AG04450 (cell line): Measurements from ENCODE around the gene FRMPD4. TPM values are rescaled to one million over a fixed set of nuclear protein-coding genes. Genes with fewer than 3 reads are reported as not detected.
A peak's percentile ranks its signal among the peaks of the same experiment; 100 is the strongest.

Source experiments
- CTCF ChIA-PET: fragments of 300-600, 350-600 bp; formaldehyde crosslinking; extraction: SDS; loops from one replicate; lab custom pipeline; 2022; ENCODE audit warnings: antibody characterized with exemption, inconsistent platforms; lab: Charles Lee
- POLR2A ChIA-PET: fragments of 350-600 bp; formaldehyde crosslinking; extraction: SDS; loops from one replicate; lab custom pipeline; 2021; ENCODE audit warnings: antibody characterized with exemption, inconsistent platforms; lab: Yijun Ruan, JAX
- DNase-seq: peaks from one replicate; pipeline ENCODE4 v3.0.0-alpha.2; 2011; ENCODE audit warnings: low read depth, low spot score
- H3K27ac ChIP-seq: one replicate; pipeline ENCODE4 v1.5.1; 2012; ENCODE audit warnings: low read depth, low read length, control low read depth
- H3K27me3 ChIP-seq: one replicate; pipeline ENCODE4 v1.6.0; 2012; ENCODE audit warnings: low read length; ENCODE audit not compliant: control insufficient read depth, insufficient read depth
- H3K4me3 ChIP-seq: 2 replicates; pipeline ENCODE4 v1.5.1; 2011; ENCODE audit warnings: mild to moderate bottlenecking, low read depth, low read length, control low read depth
- H3K9me3 ChIP-seq: 2 replicates; pipeline ENCODE4 v1.5.1; 2012; ENCODE audit warnings: low read length; ENCODE audit not compliant: control insufficient read depth, insufficient read depth
- polyA plus RNA-seq: library from polyadenylated mRNA; depleted of rRNA; stranded (reverse); fragments of >200 nt; gene quantifications from 2 replicates; pipeline ENCODE4 v1.2.3, GENCODE V29; 2011
- TF ChIP-seq, protein P1 (sequence below): IDR thresholded peaks from 2 replicates; pipeline ENCODE4 v1.5.1; 2011; ENCODE audit warnings: low read depth, low read length, control low read depth, inconsistent platforms

FRMPD4 gene
- polyA plus RNA-seq, 1 experiment = 2.7 TPM

DNA sequence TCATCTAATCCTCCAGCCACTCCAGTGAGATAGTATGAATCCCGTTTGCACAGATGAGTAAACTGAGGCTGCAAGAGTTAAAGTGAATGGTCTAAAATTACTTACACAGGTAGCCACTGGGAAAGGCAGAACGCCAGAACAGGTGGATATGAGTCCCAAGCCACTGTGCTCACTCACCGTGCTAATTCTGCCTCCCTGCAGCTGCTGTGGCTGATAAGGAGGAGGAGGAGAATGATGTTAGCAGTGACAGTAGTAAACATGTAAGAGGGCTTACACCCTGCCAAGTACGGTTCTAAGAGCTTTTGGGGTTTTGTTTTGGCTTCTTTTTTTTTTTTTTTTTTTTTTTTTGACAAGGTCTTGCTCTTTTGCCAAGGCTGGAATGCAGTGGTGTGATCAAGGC is 562.5 kb downstream of the FRMPD4 start:
- Histone ChIP-seq H3K27me3 (no peaks in the 10 kb centered on the region), H3K27ac (no peak overlapping the region), H3K9me3 (no peaks in the 10 kb centered on the region), H3K4me3 (no peak overlapping the region)
- DNase-seq = no peak
- ChIA-PET CTCF (interaction anchor here (0.7 to 1.9 kb wide), 10 partner anchors 11 to 914 kb away, joined by 3 to 16 read pairs (median 4); no protein-coding TSS in a partner anchor), POLR2A (no interaction called here)
- TF ChIP-seq, protein P1, sequence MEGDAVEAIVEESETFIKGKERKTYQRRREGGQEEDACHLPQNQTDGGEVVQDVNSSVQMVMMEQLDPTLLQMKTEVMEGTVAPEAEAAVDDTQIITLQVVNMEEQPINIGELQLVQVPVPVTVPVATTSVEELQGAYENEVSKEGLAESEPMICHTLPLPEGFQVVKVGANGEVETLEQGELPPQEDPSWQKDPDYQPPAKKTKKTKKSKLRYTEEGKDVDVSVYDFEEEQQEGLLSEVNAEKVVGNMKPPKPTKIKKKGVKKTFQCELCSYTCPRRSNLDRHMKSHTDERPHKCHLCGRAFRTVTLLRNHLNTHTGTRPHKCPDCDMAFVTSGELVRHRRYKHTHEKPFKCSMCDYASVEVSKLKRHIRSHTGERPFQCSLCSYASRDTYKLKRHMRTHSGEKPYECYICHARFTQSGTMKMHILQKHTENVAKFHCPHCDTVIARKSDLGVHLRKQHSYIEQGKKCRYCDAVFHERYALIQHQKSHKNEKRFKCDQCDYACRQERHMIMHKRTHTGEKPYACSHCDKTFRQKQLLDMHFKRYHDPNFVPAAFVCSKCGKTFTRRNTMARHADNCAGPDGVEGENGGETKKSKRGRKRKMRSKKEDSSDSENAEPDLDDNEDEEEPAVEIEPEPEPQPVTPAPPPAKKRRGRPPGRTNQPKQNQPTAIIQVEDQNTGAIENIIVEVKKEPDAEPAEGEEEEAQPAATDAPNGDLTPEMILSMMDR = no peak

DNA sequence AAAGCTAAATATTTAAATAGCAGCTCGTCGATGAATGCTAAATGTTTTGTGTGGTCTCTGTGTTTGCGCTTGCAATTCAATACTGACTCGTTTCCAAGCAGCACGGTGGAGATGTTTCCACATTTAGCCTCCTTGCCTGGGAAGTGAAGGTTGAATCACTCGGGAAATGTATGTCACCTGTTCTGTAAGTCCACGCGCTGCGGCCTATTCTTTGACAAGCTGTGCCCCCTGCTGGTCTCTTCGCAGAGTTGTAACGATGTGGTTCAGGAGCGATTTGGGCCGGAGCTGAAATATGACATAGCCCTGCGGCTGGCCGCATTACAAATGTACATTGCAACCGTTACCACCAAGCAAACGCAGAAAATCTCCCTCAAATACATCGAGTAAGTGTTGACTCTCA is 563.4 kb downstream of the FRMPD4 start:
- no peak overlapping the region for H3K4me3 ChIP-seq
- TF ChIP-seq, protein P1 = peak; percentile 68
- no peak overlapping the region for H3K27ac ChIP-seq
- no peaks in the 10 kb centered on the region for H3K9me3 ChIP-seq
- peak; percentile 52 for DNase-seq
- POLR2A ChIA-PET = no interaction called here
- CTCF ChIA-PET = interaction anchor here (0.6 to 1.9 kb wide), 17 partner anchors 10 to 915 kb away, joined by 3 to 16 read pairs (median 4); no protein-coding TSS in a partner anchor
- no peaks in the 10 kb centered on the region for H3K27me3 ChIP-seq

DNA sequence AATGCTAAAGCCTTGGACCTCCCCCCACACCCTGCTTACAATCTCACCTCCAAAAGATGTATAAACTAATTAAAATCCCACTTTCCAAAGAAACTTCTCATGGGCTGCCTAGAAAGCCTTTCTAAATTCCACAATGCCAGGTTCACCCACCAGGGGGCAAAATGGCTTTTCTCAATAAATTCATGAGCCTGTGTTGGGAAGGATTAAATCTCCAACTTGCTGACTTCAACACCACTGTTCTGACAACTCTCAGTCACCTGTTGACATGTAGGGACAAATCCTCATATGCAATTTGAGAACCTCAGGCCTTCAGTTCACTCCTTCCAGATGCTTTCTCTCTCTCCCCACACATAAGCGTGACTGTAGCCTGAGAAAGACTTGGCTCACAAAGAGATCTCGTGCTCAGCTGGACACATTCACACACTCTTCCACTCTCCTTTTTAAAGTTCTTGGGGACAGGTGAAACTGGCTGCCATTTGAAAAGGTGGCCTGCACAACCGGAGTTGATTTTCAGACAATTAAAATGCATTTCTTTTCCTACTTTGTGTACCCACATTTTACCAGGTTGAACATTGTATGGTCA is 564.3 kb downstream of the FRMPD4 start:
- no peak for DNase-seq
- ChIA-PET CTCF (interaction anchor here (0.9 to 1.9 kb wide), 6 partner anchors 11 to 916 kb away, joined by 3 to 16 read pairs (median 8); no protein-coding TSS in a partner anchor), POLR2A (no interaction called here)
- TF ChIP-seq, protein P1 = peak; percentile 38
- Histone ChIP-seq H3K4me3 (no peak overlapping the region), H3K27me3 (no peaks in the 10 kb centered on the region), H3K27ac (no peak overlapping the region), H3K9me3 (no peaks in the 10 kb centered on the region)

DNA sequence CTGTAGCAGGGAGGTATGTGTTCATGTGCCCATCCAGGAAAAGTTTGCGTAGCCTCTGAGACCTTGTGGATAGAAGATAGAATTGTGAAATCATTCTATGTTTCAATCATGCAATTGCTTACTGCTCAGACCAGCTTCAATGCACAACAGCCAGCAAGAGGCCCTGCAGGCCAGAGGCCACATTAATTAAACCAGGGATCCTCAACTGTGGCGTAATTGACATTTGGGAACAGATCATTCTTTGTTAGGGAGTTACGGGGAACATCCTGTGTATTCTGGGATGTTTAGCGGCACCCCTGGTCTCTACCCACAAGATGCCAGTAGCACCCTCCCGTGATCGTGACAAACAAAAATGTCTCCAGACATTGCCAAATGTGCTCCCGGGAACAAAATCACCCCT is 566.4 kb downstream of the FRMPD4 start:
- H3K27ac ChIP-seq = no peak overlapping the region
- H3K27me3 ChIP-seq = no peaks in the 10 kb centered on the region
- ChIA-PET CTCF (no interaction called here), POLR2A (no interaction called here)
- H3K4me3 ChIP-seq = no peak overlapping the region
- DNase-seq = no peak
- H3K9me3 ChIP-seq = no peaks in the 10 kb centered on the region
- TF ChIP-seq, protein P1 = no peak

DNA sequence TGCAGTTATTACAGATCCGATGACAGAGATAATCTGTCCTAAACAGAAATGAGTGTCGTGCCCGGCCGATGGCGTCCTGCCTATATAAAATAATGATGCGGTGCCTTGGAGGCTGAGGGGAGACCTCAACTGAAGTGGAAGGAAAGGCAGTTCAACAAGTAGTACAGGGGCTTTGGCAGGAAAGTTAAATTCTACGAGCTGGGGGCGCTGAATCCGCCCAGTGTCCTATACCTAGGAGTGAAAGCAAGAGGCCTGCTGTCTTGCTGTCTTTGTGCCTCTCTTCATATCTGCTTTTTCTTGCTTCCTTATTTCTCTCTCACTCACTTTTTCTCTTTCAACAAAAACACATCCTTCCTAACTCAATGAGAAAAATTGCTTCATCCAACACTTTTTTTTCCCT is 570.8 kb downstream of the FRMPD4 start:
- no peaks in the 10 kb centered on the region for H3K27me3 ChIP-seq
- no peak for DNase-seq
- ChIA-PET POLR2A (no interaction called here), CTCF (interaction anchor here (0.5 to 2.1 kb wide), 2 partner anchors 52 to 62 kb away, joined by 4 to 5 read pairs; no protein-coding TSS in a partner anchor)
- no peak overlapping the region for H3K4me3 ChIP-seq
- H3K27ac ChIP-seq = no peak overlapping the region
- TF ChIP-seq, protein P1 = 0 out of 2 replicates have a peak, but pooled peaks have one; percentile 21
- no peaks in the 10 kb centered on the region for H3K9me3 ChIP-seq
